SW 1271 (cell line): ENCODE results near the gene MT3.

Source experiments
- DNase-seq, 2 experiments: peaks; one replicate each; lab custom pipeline; 2025; lab: John Stamatoyannopoulos, UW

The MT3 gene

DNA sequence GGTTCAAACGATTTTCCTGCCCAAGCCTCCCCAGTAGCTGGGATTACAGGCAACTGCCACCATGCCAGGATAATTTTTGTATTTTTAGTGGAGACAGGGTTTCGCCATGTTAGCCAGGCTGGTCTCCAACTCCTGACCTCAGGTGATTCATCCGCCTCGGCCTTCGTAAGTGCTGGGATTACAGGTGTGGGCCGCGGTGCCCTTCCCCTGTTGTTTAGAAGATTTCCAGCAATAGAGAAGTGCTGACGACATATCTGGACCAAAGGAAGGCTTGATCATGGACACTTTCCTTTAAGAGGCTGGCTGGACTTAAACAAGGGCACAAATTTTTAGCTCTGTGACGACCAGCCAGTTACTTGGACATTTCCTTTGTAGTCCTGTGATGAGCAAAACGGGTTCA is 41.9 kb downstream of the MT3 start:
- DNase-seq = no peak

- no peak for DNase-seq
These were observed 42.5 kb downstream of the MT3 start for GRCh38 chr16:56631832-56632155.

GRCh38 chr16:56632156-56632847 is 43.0 kb downstream of the MT3 start, which contains the start of gene MT1M:
MT1M (plus strand) TSS chr16:56632659; CDS start chr16:56632732, 73 bp downstream.
- no peak for DNase-seq

DNA sequence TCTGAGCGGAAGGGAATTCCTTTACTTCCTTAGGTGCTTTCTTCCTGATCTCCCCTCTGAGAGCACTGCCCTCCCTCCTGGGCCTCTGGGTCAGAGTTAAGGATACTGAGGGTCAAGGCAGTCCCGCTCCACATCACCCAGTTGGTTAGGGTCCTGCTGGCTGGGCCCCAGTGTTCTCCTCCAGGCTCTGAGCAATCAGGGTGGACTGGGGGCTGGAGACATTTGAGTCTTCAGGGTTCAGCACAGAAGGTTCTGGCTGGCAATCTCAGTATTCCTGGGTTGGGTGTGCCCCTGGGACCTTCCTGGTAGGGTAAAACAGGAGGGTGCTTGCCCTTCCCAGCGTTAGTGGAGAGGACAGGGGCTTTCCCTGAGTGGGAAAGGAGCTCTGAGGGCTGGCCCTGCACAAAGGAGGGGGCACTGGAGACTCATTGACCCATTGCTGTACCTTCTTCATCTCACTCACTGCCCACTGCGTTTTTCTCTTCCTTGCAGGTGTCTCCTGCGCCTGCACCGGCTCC is 43.6 kb downstream of the MT3 start:
- no peak for DNase-seq

DNA sequence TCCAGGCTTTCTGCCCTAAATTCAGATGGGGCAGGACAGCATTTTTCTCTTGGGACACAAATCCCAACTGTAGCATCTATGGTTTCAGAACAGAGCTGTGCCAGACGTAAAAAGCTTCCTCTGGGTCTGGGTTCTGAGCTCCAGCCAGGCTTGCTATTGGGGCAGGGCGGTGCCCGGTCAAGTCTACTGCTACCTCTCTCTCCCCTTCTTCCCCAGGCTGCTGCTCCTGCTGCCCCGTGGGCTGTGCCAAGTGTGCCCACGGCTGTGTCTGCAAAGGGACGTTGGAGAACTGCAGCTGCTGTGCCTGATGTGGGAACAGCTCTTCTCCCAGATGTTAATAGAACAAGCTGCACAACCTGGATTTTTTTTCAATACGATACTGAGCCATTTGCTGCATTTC is 44.2 kb downstream of the MT3 start:
- no peak for DNase-seq

GRCh38 chr16:56634715-56635440 is 45.5 kb downstream of the MT3 start:
- DNase-seq = no peak

- DNase-seq = no peak
These were observed 46.2 kb downstream of the MT3 start for GRCh38 chr16:56635441-56635967.

DNA sequence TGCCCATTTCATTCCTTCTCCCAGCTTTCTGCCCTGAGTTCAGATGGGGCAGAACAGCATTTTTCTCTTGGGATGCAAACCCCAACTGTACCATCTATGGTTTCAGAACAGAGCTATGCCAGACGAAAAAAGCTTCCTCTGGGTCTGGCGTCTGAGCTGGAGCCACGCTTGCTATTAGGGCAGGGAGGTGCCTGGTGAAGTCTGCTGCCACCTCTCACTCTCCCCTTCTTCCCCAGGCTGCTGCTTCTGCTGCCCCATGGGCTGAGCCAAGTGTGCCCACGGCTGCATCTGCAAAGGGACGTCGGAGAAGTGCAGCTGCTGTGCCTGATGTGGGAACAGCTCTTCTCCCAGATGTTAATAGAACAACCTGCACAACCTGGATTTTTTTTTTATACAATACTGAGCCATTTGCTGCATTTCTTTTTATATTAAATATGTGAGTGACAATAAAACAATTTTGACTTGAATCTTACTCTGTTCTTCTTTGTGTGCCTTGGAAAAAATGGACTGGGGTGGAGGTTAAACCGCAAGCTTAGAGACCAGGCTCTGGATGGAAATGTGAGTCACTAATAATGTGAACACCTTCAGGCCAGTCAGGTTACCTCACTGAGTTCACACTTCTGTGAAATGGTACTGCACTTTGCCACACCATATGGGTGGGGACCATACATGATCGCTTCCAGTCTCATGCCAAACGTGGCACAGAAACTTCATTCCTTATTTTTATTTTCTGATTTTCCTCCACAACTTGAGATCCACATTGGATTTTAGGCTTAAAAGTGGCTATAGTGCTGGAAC is 47.5 kb downstream of the MT3 start:
- DNase-seq = no peak

GRCh38 chr16:56637814-56638750 is 48.8 kb downstream of the MT3 start, which contains the start of gene MT1A:
MT1A (plus strand) TSS chr16:56638666; CDS start chr16:56638739, 73 bp downstream.
- no peak for DNase-seq

- DNase-seq = no peak
These were observed 49.7 kb downstream of the MT3 start for GRCh38 chr16:56639045-56639444.

- no peak for DNase-seq
These were observed 50.7 kb downstream of the MT3 start for GRCh38 chr16:56640076-56640475.
